ENCODE data around the gene ETFA. TPM values are rescaled to one million over a fixed set of nuclear protein-coding genes. Genes with fewer than 3 reads are reported as not detected.

Gene ETFA
- total RNA-seq, 2 experiments from 2014 or later, result 108 to 111 TPM

- DNase-seq (no peak), ATAC-seq (peak; percentile 42)
Measured at GRCh38 chr15:76345880-76346668, 34.8 kb upstream of the ETFA start.

GRCh38 chr15:76345583-76345879 is 34.3 kb upstream of the ETFA start:
- Mint-ChIP-seq H3K27me3 (ENCODE audit: low read depth) (peaks cover 60% of the 10 kb centered on the region), H3K36me3 (ENCODE audit: low read depth) (peaks cover 7% of the 10 kb centered on the region), H3K4me1 (ENCODE audit: low read depth) (peaks cover 33% of the 10 kb centered on the region), H3K4me3 (peak overlapping the region; percentile 38), H3K9me3 (ENCODE audit: insufficient read depth) (no peaks in the 10 kb centered on the region), H3K27ac (no peak overlapping the region)
- ChIA-PET CTCF (interaction anchor here (1.1 to 1.5 kb wide), 3 partner anchors 12 to 160 kb away, joined by 3 to 5 read pairs (median 3); no protein-coding TSS in a partner anchor), POLR2A (interaction anchor here (1.5 kb wide), 1 partner anchor 8 kb away, joined by 3 read pairs; no protein-coding TSS in a partner anchor)
- ATAC-seq, result no peak
- no peak for DNase-seq

More at GRCh38 chr15:76345880-76346668, 34.8 kb upstream of the ETFA start:
- Mint-ChIP-seq H3K27me3 (ENCODE audit: low read depth) (peaks cover 54% of the 10 kb centered on the region), H3K36me3 (ENCODE audit: low read depth) (peaks cover 7% of the 10 kb centered on the region), H3K4me3 (peak overlapping the region; percentile 40), H3K27ac (no peak overlapping the region), H3K4me1 (ENCODE audit: low read depth) (peaks cover 28% of the 10 kb centered on the region), H3K9me3 (ENCODE audit: insufficient read depth) (no peaks in the 10 kb centered on the region)
- ChIA-PET POLR2A (interaction anchor here (1.5 kb wide), 1 partner anchor 9 kb away, joined by 3 read pairs; no protein-coding TSS in a partner anchor), CTCF (interaction anchor here (1.4 to 1.5 kb wide), 2 partner anchors 13 to 161 kb away, joined by 3 to 5 read pairs; no protein-coding TSS in a partner anchor)

GRCh38 chr15:76344893-76345582 is 33.8 kb upstream of the ETFA start:
- peaks cover 64% of the 10 kb centered on the region for H3K27me3 Mint-ChIP-seq (ENCODE audit: low read depth)
- no peak for ATAC-seq
- H3K27ac Mint-ChIP-seq, result no peak overlapping the region
- H3K36me3 Mint-ChIP-seq (ENCODE audit: low read depth), result peaks cover 7% of the 10 kb centered on the region
- peak overlapping the region; percentile 38 for H3K4me3 Mint-ChIP-seq
- DNase-seq, result no peak
- CTCF ChIA-PET, result interaction anchor here (1.1 to 1.5 kb wide), 3 partner anchors 11 to 160 kb away, joined by 3 to 5 read pairs (median 3); no protein-coding TSS in a partner anchor
- POLR2A ChIA-PET, result interaction anchor here (1.1 to 1.5 kb wide), 2 partner anchors 8 to 10 kb away, joined by 3 to 4 read pairs; no protein-coding TSS in a partner anchor
- no peaks in the 10 kb centered on the region for H3K9me3 Mint-ChIP-seq (ENCODE audit: insufficient read depth)
- peaks cover 37% of the 10 kb centered on the region for H3K4me1 Mint-ChIP-seq (ENCODE audit: low read depth)

GRCh38 chr15:76343313-76343996 is 32.2 kb upstream of the ETFA start:
- ATAC-seq (no peak), DNase-seq (no peak)
- Mint-ChIP-seq H3K9me3 (ENCODE audit: insufficient read depth) (no peaks in the 10 kb centered on the region), H3K4me1 (ENCODE audit: low read depth) (peaks cover 50% of the 10 kb centered on the region), H3K27me3 (ENCODE audit: low read depth) (peaks cover 73% of the 10 kb centered on the region), H3K4me3 (no peak overlapping the region), H3K27ac (no peak overlapping the region), H3K36me3 (ENCODE audit: low read depth) (peaks cover 11% of the 10 kb centered on the region)
- ChIA-PET POLR2A (interaction anchor here (1.2 kb wide), 1 partner anchor 32 kb away, joined by 6 read pairs; the partner anchor contains the start of gene ETFA), CTCF (interaction anchor here (0.8 kb wide), 1 partner anchor 10 kb away, joined by 3 read pairs; no protein-coding TSS in a partner anchor)

- peaks cover 5% of the 10 kb centered on the region for H3K36me3 Mint-ChIP-seq (ENCODE audit: low read depth)
- DNase-seq (no peak), ATAC-seq (no peak)
- H3K27ac Mint-ChIP-seq, result no peak overlapping the region
- peak overlapping the region; percentile 31 for H3K4me3 Mint-ChIP-seq
- POLR2A ChIA-PET, result no interaction called here
- H3K27me3 Mint-ChIP-seq (ENCODE audit: low read depth), result peaks cover 72% of the 10 kb centered on the region
- CTCF ChIA-PET, result no interaction called here
- peaks cover 53% of the 10 kb centered on the region for H3K4me1 Mint-ChIP-seq (ENCODE audit: low read depth)
- H3K9me3 Mint-ChIP-seq (ENCODE audit: insufficient read depth), result no peaks in the 10 kb centered on the region
Measured at GRCh38 chr15:76342382-76343201, 31.3 kb upstream of the ETFA start.

GRCh38 chr15:76342058-76342381 is 30.8 kb upstream of the ETFA start:
- CTCF ChIA-PET, result no interaction called here
- DNase-seq, result no peak
- Mint-ChIP-seq H3K27ac (peak overlapping the region; percentile 60), H3K4me1 (ENCODE audit: low read depth) (peaks cover 58% of the 10 kb centered on the region), H3K36me3 (ENCODE audit: low read depth) (peaks cover 4% of the 10 kb centered on the region), H3K27me3 (ENCODE audit: low read depth) (peaks cover 76% of the 10 kb centered on the region), H3K9me3 (ENCODE audit: insufficient read depth) (no peaks in the 10 kb centered on the region), H3K4me3 (peak overlapping the region; percentile 31)
- ATAC-seq, result no peak
- POLR2A ChIA-PET, result no interaction called here

- DNase-seq (no peak), ATAC-seq (no peak)
- peaks cover 64% of the 10 kb centered on the region for H3K4me1 Mint-ChIP-seq (ENCODE audit: low read depth)
- no peaks in the 10 kb centered on the region for H3K9me3 Mint-ChIP-seq (ENCODE audit: insufficient read depth)
- POLR2A ChIA-PET, result no interaction called here
- CTCF ChIA-PET, result no interaction called here
- H3K4me3 Mint-ChIP-seq, result peak overlapping the region; percentile 41
- peak overlapping the region; percentile 60 for H3K27ac Mint-ChIP-seq
- H3K36me3 Mint-ChIP-seq (ENCODE audit: low read depth), result peaks cover 4% of the 10 kb centered on the region
- H3K27me3 Mint-ChIP-seq (ENCODE audit: low read depth), result peaks cover 79% of the 10 kb centered on the region
Measured at GRCh38 chr15:76341366-76342057, 30.2 kb upstream of the ETFA start.

- ATAC-seq (peak; percentile 38), DNase-seq (no peak)
- ChIA-PET CTCF (interaction anchor here (1.0 to 2.8 kb wide), 2 partner anchors 15 to 106 kb away, joined by 5 to 9 read pairs; no protein-coding TSS in a partner anchor), POLR2A (no interaction called here)
- Mint-ChIP-seq H3K4me1 (ENCODE audit: low read depth) (peaks cover 65% of the 10 kb centered on the region), H3K9me3 (ENCODE audit: insufficient read depth) (no peaks in the 10 kb centered on the region), H3K27ac (no peak overlapping the region), H3K36me3 (ENCODE audit: low read depth) (peaks cover 4% of the 10 kb centered on the region), H3K27me3 (ENCODE audit: low read depth) (peaks cover 80% of the 10 kb centered on the region), H3K4me3 (peak overlapping the region; percentile 68)
Measured at GRCh38 chr15:76340803-76341365, 29.6 kb upstream of the ETFA start.

- Mint-ChIP-seq H3K4me3 (peak overlapping the region; percentile 68), H3K36me3 (ENCODE audit: low read depth) (peaks cover 4% of the 10 kb centered on the region), H3K27me3 (ENCODE audit: low read depth) (peaks cover 78% of the 10 kb centered on the region), H3K9me3 (ENCODE audit: insufficient read depth) (no peaks in the 10 kb centered on the region), H3K4me1 (ENCODE audit: low read depth) (peaks cover 65% of the 10 kb centered on the region), H3K27ac (no peak overlapping the region)
- no peak for DNase-seq
- CTCF ChIA-PET, result interaction anchor here (1.0 to 2.8 kb wide), 2 partner anchors 14 to 105 kb away, joined by 5 to 9 read pairs; no protein-coding TSS in a partner anchor
- POLR2A ChIA-PET, result no interaction called here
- peak; percentile 6 for ATAC-seq
Measured at GRCh38 chr15:76340198-76340802, 29.0 kb upstream of the ETFA start.

All from activated CD8-positive, alpha-beta T cell treated with anti-CD3 and anti-CD28 coated beads, Interleukin-2, amount 10 ng/mL, durations not matched to agents 7 days and 5 days (primary cell).